COLO668 (cell line): ENCODE results near the gene SORCS2.

Experiments
- DNase-seq: peaks from one replicate; lab custom pipeline; 2025; ENCODE audit not compliant: unreplicated experiment; lab: John Stamatoyannopoulos, UW

Gene SORCS2

DNA sequence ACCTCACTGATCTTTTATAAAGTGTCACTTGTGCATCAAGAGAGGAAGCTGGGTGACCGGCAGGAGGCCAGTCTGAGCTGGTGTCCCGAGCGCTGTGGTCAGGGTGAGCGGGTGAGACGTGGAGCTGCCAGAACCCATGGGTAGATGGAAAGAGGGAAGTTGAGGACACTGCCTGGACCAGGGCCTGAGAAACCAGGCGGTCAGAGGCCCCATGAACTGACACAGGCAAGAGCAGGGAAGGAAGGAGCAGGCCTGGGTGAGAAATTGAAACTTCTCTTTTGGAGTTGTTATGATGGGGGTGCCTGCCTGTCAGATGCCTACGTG lies 554.7 kb downstream of the SORCS2 start:
- DNase-seq, result no peak

DNA sequence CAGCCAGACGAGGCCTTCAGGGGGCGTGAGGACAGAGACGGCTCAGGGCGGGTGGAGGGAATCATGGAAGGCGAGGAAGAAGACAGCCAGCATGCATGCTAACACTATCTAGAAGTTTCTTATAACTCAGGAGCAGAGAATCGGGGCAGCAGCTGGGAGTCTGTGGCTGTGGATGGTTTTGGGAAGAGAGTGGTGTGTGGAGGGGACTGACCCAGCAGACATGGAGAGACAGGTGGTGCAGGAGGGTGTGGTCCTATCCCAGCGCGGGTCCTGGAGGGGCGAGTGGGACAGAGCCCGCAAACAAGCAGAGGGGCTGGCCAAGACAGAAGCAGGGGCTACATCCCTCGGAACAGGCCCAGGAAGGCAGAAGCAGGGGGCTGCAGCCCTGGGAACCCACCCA lies 555.2 kb downstream of the SORCS2 start:
- no peak for DNase-seq

DNA sequence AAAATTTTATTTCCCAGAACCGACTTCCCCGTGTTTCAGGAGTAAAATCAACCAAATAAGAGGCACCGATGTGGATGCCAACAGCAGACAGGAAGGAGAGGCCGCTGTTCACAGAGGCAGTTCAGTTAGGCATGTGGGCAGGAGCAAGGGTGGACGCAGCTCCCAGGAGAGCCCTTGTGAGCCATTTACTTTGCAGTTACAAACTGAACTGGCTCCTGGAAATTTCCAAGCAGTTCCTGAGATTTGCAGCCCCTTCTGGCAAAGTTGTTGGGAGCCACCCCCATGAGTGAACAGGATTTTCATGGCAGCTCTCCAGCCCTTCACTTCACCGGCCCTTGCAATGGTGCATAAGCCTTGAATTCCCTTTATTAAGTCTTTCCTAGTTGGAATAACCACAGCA lies 558.2 kb downstream of the SORCS2 start:
- no peak for DNase-seq

DNA sequence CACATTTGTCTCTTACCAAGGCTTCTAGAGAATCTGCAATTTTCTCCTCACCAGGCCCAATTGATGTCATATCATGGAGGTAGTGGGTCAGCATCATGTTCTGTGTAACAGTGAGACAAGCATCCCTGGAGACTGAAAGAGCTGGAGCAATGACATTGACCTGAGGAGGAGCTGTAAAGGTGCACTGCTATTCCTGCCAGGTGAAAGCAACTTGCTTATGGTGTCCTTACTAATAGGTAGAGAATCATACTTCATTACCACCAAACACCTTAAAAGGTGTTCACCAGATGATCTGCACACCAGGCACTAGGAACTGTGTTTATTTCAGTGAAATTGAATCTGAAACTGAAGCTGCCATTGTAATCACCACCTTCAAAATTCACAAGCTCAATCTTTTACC lies 558.6 kb downstream of the SORCS2 start:
- no peak for DNase-seq

DNA sequence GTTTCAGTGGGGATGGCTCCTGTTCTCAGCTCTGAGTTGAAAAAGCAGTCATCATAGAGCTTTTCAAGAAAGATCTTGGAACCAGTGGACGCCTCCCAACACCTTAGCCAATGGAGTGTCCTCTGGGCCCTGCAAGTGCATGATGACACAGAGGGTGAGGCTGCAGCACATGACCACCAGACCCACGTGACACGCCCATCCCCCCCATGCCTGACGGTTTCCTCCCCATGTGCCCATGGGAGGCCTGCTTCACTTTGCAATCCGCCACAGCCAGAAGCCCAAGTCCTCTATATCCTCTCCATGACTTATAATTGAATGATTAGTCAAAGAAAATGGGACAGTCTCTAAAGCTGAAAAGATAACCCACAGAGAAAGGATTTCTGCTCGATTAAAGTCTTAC lies 560.3 kb downstream of the SORCS2 start:
- no peak for DNase-seq

DNA sequence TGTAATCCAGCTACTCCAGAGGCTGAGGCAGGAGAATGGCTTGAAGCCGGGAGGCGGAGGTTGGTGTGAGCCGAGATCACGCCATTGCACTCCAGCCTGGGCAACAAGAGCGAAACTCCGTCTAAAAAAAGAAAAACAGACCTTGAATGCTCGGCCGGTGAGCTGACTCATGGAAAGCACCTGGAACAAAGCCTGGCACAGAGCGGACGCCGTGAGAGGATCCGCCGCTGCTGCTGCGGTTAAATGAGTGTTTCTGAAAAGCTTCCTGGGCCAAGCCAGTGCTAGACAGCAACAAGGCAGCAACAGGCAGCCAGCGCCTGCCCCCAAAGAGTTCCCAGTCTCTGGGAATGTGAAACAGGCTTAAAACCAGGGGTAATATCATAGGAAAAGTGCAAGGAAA lies 560.9 kb downstream of the SORCS2 start:
- DNase-seq, result no peak

DNA sequence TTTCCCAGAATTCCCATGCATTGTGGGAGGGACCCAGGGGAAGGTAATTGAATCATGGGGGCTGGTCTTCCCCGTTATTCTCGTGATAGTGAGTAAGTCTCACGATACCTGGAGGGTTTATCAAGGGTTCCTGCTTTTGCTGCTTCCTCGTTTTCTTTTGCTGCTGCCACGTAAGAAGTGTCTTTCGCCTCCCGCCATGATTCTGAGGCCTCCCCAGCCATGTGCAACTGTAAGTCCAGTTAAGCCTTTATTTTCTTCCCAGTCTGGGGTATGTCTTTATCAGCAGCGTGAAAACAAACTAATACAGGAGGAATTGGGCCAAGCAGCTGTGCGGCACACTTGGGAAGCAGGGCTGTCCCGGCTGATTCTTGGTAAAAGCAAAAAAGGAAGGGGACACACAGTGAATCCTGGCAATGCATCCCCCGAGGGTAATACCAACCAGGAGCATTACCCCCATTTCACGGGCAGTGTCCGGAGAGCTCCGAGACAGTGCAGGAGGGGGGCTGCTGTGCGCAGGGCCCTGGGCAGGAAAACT lies 561.7 kb downstream of the SORCS2 start:
- DNase-seq, result no peak

DNA sequence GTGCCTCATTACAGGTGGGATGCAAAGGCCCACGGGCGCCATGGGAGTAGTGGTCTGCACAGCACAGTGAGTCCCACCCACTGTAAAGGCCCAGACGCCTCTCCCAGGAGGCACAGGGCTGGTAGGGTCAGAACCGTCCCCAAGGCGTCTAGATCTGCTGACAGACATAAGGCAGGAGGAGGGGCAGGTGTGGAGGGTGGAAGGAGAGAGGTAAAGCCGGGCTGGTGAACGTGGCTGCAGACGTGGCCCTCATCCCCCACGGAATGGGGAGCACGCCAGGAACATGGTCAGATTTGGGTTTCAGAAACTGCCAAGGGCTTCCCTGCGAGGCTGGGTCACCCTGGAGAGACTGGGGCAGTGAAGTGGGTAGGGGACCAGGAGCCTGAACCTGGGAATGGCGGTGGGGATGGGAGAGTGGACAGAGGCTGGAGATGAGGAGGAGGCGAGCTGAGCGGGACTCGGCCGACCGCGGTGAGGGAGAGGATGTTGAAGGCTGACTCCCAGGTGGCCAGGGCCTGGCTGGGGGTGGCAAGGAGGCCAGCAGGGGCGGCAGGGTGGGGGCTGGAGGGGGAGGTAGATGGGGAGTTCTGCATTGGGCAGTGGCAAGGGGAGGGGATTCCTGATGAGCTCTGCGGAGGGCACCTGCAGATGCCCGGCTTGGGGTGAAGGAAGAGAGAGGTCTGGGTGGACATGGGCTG lies 562.4 kb downstream of the SORCS2 start:
- no peak for DNase-seq

DNA sequence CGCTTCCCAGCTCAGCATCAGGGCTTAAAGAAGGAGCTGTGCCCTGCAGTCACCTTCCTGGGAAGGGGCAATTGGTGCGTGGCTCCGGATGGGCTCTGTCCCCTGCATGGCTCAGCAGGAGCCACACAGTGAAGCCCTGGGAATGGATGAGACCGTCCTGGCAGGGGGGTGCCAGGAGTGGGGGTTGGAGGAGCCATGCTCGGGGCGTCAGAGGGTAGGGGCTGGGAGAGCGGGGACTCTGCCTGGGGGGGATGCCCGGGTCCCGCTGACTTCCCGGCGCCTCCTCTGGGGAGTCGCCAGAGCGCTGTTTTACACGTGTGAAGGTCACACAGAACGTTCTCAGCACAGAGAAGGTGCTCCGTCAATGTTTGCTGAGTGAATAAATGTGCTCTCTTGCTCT lies 563.2 kb downstream of the SORCS2 start:
- DNase-seq, result no peak

DNA sequence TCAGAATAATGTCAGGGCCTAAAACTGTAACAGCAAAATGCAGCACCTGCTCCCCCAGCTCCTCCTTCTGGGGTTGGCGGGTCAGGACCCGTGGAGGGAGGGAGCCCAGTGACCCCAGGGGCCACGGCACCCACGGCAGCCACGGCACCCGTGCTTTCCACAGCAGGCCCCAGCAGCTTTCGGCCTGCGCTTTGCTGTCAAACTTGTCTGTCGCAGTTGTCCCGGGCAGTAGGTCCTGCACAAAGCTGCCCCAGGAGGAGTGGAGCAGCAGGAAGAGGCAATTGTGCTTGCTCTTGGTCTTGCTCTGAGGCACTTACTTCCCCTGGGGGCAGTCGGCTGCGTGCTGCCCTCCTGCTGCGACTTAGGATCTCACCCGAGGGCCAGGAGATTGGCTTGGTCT lies 563.7 kb downstream of the SORCS2 start:
- DNase-seq, result no peak

DNA sequence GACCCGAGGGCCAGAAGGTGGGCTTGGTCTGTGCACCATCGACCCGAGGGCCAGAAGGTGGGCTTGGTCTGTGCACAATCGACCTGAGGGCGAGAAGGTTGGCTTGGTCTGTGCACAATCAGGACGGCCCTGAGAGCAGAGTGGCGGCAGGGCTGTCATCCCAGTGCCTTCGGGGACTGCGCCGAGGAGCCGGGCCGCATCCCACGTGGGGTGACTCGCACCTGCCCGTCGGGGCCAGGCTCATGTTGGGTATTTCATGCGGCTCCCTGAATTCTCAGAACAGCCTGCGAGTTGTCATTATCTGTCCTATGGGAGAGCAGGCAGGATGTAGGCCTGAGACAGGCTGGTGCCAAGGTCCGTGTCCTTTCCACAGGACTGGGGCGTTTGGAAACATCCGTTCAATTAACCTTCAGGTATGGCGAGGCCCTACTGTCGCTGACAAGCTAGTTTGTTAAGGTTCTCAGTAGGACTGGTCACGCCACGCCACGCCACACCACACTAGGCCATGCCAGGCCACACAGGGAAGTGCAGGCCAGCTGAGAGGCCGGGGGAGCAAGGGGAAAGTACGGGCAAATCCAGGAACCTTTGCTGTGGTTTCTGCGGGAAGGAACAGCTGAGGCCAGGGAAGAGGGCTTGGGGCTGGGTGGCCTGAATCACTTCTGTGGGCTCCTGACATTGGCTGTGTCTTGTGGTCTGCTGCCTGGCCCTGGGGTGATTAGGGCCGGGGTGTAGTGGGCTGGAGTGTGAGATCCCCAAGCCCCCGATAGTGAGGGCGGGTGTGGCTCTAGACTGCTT lies 564.4 kb downstream of the SORCS2 start:
- DNase-seq, result no peak

DNA sequence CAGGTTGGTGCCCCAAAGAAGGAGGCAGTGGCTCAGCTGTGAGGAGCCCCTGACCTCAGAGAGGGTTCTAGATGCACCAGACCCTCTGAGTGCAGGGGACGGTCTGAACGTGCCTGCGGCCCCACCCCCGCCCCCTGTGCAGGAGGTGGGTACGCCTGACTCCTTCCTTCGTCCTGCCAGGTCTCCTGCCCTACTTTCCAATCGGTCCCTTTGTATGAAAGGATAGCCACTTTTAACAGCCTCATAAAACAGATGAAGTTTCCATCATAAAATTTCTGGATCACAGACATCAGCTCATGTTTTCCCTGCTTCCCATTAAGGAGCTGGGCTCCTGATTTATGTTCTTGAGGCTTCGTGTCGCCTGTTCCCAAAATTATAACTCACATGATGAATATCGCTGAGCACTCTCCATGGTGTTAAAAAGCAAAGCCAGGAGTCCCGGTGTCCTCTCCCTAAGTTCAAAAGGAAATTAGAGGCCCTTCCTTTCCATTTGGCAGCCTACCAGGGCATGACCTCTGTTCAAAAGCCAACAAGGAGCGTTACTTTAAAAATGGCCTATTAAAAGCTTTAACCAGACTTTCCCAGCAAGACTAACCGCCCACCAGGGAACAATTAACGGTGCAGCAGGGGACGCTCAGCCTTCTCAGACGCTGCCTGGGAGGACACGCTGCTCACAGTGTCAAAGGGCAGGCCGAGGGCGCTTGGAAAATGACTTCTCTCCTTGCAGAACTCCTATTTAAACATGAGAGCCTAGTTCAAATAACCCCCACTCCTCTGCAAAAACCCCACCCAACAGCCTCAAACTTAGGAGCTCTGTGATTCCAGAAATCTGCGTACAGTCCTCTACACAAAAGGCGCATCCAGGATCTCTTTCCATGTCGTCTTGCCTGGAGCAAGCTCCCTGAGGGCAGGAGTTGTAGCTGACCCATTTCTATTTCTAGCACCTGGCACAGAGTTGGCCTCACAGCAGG lies 565.4 kb downstream of the SORCS2 start:
- no peak for DNase-seq

DNA sequence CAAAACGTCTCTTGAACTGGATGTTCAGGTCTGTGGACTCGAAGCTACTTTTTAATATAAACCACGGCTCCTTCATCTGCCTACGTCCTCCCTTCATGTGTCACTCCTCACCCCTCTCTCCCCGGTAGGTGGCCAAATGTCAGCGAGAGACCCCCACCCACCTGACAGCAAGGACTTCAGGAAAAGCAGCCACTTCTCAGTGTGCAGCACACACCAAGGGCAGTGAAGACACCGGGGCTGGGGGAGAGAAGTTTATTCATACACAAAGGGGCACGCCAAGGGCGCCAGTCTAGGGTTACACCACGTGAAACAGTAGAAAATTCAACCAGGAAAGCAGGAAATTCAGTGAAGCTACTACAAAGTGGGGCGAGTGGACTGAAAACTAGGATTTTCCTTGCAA lies 566.1 kb downstream of the SORCS2 start:
- DNase-seq, result no peak

DNA sequence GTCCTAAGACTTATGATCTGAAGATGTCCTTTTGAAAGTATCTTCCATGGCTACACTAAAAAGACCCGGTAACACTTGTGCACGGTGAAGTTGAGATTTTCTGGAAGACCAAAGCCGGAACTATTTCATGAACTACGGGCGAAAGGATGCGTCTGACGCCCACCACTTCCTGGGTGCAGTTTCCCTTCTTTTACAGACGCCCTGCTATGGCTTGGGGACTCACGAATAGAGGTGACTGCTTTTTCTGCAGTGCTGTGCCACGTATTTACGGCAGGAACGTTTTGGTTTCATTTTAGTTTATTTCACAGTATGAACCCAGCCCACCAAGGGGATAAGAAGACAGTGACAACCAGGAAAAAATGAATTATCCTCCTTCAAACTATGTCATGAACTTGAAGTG lies 566.9 kb downstream of the SORCS2 start:
- DNase-seq, result no peak

DNA sequence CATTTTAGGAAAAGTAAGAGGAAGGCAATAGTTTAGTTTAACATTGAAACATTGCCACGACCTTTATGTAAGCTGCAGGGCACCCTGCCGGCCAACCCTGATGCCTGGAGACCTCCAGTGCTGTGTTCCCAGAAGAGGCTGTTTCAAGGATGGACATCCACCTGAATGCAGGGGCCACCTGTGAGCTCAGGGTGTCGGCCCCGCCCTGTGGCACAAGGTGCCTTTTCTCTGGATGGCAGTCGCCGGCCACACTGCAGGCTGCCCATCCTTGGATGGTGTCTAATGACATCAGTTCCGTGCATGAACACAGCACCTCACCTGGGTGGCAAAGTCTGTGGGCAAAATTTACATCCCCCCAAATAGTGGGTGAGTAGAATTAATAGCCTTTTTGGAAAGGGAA lies 567.3 kb downstream of the SORCS2 start:
- DNase-seq, result no peak

DNA sequence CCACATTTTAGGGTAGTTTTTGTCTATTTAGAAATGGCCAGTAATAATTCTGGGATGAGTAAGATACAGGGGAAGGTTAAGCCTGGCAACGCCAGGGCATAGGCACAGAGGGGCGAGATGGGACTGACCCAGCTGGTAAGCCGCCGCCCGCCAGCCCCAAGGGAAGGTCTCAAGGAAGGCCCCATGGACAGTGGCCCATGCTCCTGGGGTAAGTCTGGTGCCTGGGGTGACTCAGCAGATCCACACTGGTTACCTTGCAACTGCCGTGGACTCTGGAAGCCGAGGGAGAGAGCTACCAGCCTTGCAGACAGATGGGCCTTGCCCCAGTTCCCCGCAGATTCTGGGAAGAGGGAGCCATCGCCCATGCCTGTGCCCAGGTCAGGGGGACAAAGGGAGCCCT lies 567.9 kb downstream of the SORCS2 start:
- DNase-seq, result no peak

DNA sequence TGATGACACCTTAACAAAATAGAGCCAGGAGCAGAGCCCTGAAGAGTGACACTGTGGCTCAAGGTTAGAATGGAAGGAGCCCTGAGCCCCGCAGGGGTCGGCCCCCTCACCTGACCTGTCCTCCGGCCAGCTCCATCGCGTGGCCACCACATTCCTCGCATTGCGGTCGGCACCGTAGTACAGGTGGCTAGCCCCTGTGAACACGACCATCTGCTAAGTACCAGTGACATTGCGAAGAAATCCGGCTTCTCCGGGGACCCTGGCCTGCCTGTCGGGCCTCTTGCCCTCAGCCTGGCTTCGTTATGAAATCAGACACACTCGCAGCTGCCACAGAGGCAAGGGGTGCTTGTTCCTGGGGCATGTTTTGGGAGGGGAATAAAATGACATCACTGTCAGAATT lies 568.4 kb downstream of the SORCS2 start:
- DNase-seq, result no peak

DNA sequence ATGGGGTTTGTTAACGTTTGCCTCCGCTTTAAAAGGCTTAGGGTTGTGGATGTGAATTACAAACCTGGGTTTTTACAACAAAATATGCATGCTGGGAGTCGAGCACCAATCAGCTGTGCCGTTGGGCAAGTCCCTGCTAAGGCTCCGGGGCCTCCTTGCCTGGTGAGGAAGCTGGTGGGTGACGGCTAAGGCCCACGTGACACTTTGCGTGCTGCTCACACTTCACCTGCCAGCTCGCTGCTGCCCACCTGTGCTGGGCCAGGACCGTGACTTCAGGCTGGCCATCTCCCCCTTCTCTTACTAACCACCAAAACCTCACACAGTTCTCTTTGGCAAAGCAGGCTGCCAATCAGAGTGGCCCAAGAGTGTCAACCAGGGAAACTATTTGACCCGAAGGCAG lies 569.0 kb downstream of the SORCS2 start:
- no peak for DNase-seq

DNA sequence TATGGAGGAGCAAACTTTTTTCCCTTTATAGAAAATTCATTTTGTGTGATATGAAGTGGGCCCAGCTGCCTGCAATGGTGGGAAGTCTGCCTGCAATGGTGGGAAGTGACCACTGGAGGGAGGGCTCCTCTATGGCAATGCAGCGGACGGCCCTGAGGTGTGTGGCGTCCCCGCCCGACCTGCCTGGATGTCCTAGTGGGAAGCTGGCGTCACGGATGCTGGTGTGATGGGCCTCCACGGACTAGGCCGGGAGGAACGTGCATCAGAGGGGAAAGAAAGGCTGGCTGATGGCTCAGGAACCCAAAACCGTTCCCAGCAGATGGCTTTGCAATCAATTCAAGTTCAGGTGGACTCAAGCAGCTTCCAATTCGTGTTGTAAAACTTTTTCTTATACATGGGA lies 569.4 kb downstream of the SORCS2 start:
- peak; percentile 57 for DNase-seq

DNA sequence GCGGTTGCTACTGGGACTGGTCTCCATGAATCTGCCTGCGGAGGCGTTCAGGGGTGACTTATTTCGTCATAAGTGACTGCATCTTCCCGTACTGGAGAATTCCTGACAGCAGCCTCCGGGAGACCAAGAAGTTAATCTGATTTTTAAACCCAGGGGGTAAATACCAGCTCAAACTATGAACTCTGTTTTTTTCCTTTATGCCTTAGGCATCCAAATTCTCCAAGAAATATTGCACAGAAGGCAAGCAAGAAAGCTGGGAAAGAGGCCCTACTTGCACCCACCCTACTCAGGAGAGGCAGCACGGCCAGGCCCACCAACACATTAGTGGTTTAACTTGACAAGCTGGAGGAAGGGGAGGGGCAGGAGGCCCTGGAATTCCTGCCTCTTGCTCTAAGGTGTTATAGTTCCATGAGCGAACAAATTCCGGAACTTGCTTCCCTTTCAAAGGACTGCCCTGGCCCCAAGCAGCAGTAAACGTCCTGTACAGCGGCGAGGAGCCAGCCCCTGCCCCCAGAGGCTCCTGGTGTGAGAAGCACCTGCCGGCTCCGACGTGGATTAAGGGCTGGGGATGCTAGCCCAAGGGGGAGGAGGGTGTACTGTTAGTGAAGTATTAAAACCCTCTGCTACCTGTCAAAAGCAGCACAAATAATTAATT lies 570.2 kb downstream of the SORCS2 start:
- no peak for DNase-seq

DNA sequence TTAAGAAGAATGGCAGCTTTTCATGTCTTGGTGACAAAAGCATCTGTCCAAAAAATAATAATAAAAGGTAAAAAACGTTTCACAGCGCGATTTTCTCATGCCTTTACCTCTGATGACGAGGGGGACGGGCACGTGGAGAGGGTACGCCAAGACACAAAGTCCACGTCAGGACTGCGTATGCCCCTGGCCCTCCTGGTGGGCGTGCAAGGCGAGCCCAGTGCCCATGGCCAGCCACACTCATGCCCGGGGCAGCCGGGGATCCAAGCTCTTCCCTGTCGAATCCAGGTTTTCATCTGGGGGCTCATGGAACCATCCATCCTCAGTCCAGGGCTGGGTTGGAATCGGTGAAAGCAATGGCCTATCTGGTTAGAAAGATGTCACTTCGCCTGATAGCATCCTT lies 570.8 kb downstream of the SORCS2 start:
- DNase-seq, result no peak
